GM21360 (cell line): Measurements from ENCODE around the gene LRIG1.

Source experiments
- ATAC-seq: cut with Tn5 transposase; IDR thresholded peaks from one replicate; pipeline ENCODE4 v1.9.1; 2021; ENCODE audit warnings: mild to moderate bottlenecking, moderate library complexity; ENCODE audit not compliant: unreplicated experiment

Gene LRIG1

GRCh38 chr3:66406831-66407610, 93.8 kb downstream of the LRIG1 start:
- ATAC-seq = no peak

- ATAC-seq = no peak
Measured at GRCh38 chr3:66406163-66406562, 94.7 kb downstream of the LRIG1 start.

- no peak for ATAC-seq
Measured at GRCh38 chr3:66405701-66406091, 95.1 kb downstream of the LRIG1 start.

- ATAC-seq = no peak
Measured at GRCh38 chr3:66404903-66405700, 95.7 kb downstream of the LRIG1 start.

GRCh38 chr3:66404197-66404596, 96.6 kb downstream of the LRIG1 start:
- ATAC-seq = no peak

GRCh38 chr3:66403323-66403990, 97.4 kb downstream of the LRIG1 start:
- no peak for ATAC-seq

GRCh38 chr3:66402596-66403290, 98.1 kb downstream of the LRIG1 start:
- ATAC-seq = no peak

- no peak for ATAC-seq
Measured at GRCh38 chr3:66401675-66402491, 98.9 kb downstream of the LRIG1 start.

GRCh38 chr3:66401157-66401550, 99.7 kb downstream of the LRIG1 start:
- ATAC-seq = no peak

- ATAC-seq = no peak
Measured at GRCh38 chr3:66400411-66401156, 100.2 kb downstream of the LRIG1 start.

GRCh38 chr3:66399529-66400232, 101.1 kb downstream of the LRIG1 start:
- ATAC-seq = no peak

- ATAC-seq = no peak
Measured at GRCh38 chr3:66398228-66399025, 102.4 kb downstream of the LRIG1 start.

- no peak for ATAC-seq
Measured at GRCh38 chr3:66397745-66398144, 103.1 kb downstream of the LRIG1 start.

GRCh38 chr3:66396888-66397287, 103.9 kb downstream of the LRIG1 start:
- ATAC-seq = no peak

- no peak for ATAC-seq
Measured at GRCh38 chr3:66396161-66396760, 104.6 kb downstream of the LRIG1 start.

GRCh38 chr3:66395635-66396034, 105.2 kb downstream of the LRIG1 start:
- ATAC-seq = no peak

GRCh38 chr3:66394753-66395249, 106.0 kb downstream of the LRIG1 start:
- ATAC-seq = no peak
